GM10248 (cell line): ENCODE results near the gene ABHD6.
"Not testable (repeated sequence)": the region's sequence is repeated elsewhere in the genome, so short reads cannot be mapped to it uniquely, and the experiment has no call there.

Experiments
- CTCF ChIA-PET: fragments of 300-600 bp; sonication (Branson Sonifier 250); formaldehyde crosslinking; extraction: SDS; loops from one replicate; lab custom pipeline; 2021; ENCODE audit warnings: antibody characterized with exemption; lab: Yijun Ruan, JAX
- POLR2A ChIA-PET: fragments of 350-650 bp; sonication (Branson Sonifier 250); formaldehyde crosslinking; extraction: SDS; loops from one replicate; lab custom pipeline; 2020; ENCODE audit warnings: antibody characterized with exemption; lab: Yijun Ruan, JAX
- DNase-seq: peaks from one replicate; pipeline ENCODE4 v3.0.0; 2012; ENCODE audit errors: extremely low spot score
- CTCF ChIP-seq: IDR thresholded peaks from 2 replicates; pipeline ENCODE4 v1.5.1; 2012; ENCODE audit warnings: mild to moderate bottlenecking, low read depth; ENCODE audit errors: extremely low read depth, missing control alignments, control extremely low read depth

Gene ABHD6

GRCh38 chr3:58336135-58336882 lies 98.7 kb downstream of the ABHD6 start:
- ChIA-PET POLR2A (no interaction called here), CTCF (interaction anchor here (0.7 to 11.5 kb wide), 11 partner anchors 10 to 155 kb away, joined by 3 to 101 read pairs (median 6); partner anchors contain the start of genes HTD2, KCTD6 and RPP14)
- DNase-seq = no peak
- no peak for TF ChIP-seq CTCF

- POLR2A ChIA-PET = no interaction called here
- CTCF ChIA-PET = interaction anchor here (0.8 to 11.5 kb wide), 6 partner anchors 9 to 154 kb away, joined by 3 to 101 read pairs (median 5); partner anchors contain the start of genes HTD2, KCTD6 and RPP14
- no peak for DNase-seq
- TF ChIP-seq CTCF = no peak
Measured at GRCh38 chr3:58337190-58337589, 99.6 kb downstream of the ABHD6 start.

GRCh38 chr3:58339146-58339545 lies 101.6 kb downstream of the ABHD6 start:
- DNase-seq, POLR2A ChIA-PET: not testable (repeated sequence)
- CTCF ChIA-PET = interaction anchor here (0.8 to 11.5 kb wide), 3 partner anchors 12 to 33 kb away, joined by 3 to 101 read pairs (median 4); partner anchors contain the start of genes HTD2 and RPP14

GRCh38 chr3:58340594-58341244 lies 103.1 kb downstream of the ABHD6 start:
- no peak for DNase-seq
- POLR2A ChIA-PET = no interaction called here
- CTCF ChIA-PET = interaction anchor here (1.1 to 11.5 kb wide), 4 partner anchors 11 to 52 kb away, joined by 3 to 101 read pairs (median 4); partner anchors contain the start of genes HTD2 and RPP14
- TF ChIP-seq CTCF = no peak

GRCh38 chr3:58341376-58341775 lies 103.8 kb downstream of the ABHD6 start:
- no peak for DNase-seq
- TF ChIP-seq CTCF = no peak
- CTCF ChIA-PET = interaction anchor here (1.1 to 11.5 kb wide), 3 partner anchors 10 to 51 kb away, joined by 3 to 101 read pairs (median 3); no protein-coding TSS in a partner anchor
- POLR2A ChIA-PET = no interaction called here

GRCh38 chr3:58342676-58343075 lies 105.1 kb downstream of the ABHD6 start:
- no peak for DNase-seq
- no peak for TF ChIP-seq CTCF
- ChIA-PET POLR2A (interaction anchor here (0.5 kb wide), 1 partner anchor 63 kb away, joined by 3 read pairs; no protein-coding TSS in a partner anchor), CTCF (interaction anchor here (1.2 to 2.6 kb wide), 3 partner anchors 9 to 36 kb away, joined by 3 to 11 read pairs (median 5); partner anchors contain the start of genes HTD2 and RPP14)
